ENCODE measurements around the gene NUMBL. TPM values are rescaled to one million over a fixed set of nuclear protein-coding genes. Genes with fewer than 3 reads are reported as not detected.

NUMBL gene
- total and polyA plus RNA-seq, 2 of the 13 experiments (the other 11 are each of a cell fraction or from before 2014, with no cell fraction given), result 0.49 to 2.3 TPM

GRCh38 chr19:40717880-40718773, 27.7 kb upstream of the NUMBL start (continued):
- no peak for TF ChIP-seq ZNF878 (CRISPR knock-in tag; IDR thresholded peaks at IDR 0.05)
- TF ChIP-seq ZNF12 (CRISPR knock-in tag; IDR thresholded peaks at IDR 0.05), result no peak
- TF ChIP-seq ZNF609 (CRISPR knock-in tag; IDR thresholded peaks at IDR 0.05; ENCODE audit: borderline replicate concordance), result no peak
- no peak for TF ChIP-seq CSRNP2 (CRISPR knock-in tag; conservative IDR thresholded peaks at IDR 0.05; ENCODE audit: low read depth)
- peak; percentile 61 for TF ChIP-seq NFE2L2 (IDR thresholded peaks at IDR 0.05; ENCODE audit: low read length)
- no peak for TF ChIP-seq ZBTB20 (CRISPR knock-in tag; IDR thresholded peaks at IDR 0.05; ENCODE audit: borderline replicate concordance, low read depth)
- no peak for TF ChIP-seq MAX (IDR thresholded peaks at IDR 0.05)
- TF ChIP-seq NFRKB (IDR thresholded peaks at IDR 0.05), result no peak
- no peak for TF ChIP-seq ARNT2 (CRISPR knock-in tag; IDR thresholded peaks at IDR 0.05; ENCODE audit: low read depth)
- TF ChIP-seq CHD2 (IDR thresholded peaks at IDR 0.05; ENCODE audit: low read depth, low read length), result no peak
- TF ChIP-seq AHR (CRISPR knock-in tag; IDR thresholded peaks at IDR 0.05), result no peak
- no peak for TF ChIP-seq LBX2 (CRISPR knock-in tag; IDR thresholded peaks at IDR 0.05; ENCODE audit: borderline replicate concordance)
- TF ChIP-seq MED1 (CRISPR knock-in tag; IDR thresholded peaks at IDR 0.05), result peak; percentile 10; the same call in 1 of the 2 replicates
- no peak for TF ChIP-seq TRAFD1 (CRISPR knock-in tag; IDR thresholded peaks at IDR 0.05; ENCODE audit: borderline replicate concordance)
- no peak for TF ChIP-seq ZNF839 (CRISPR knock-in tag; IDR thresholded peaks at IDR 0.05; ENCODE audit: borderline replicate concordance)
- TF ChIP-seq PRDM10 (CRISPR knock-in tag; IDR thresholded peaks at IDR 0.05; ENCODE audit: low read depth), result no peak

All from HepG2 (cell line).